Measurements from ENCODE around the gene CEP95. TPM values are rescaled to one million over a fixed set of nuclear protein-coding genes. Genes with fewer than 3 reads are reported as not detected.
A peak's percentile ranks its signal among the peaks of the same experiment; 100 is the strongest.

The CEP95 gene
- total and polyA plus RNA-seq, 8 donors = 15.7 to 115 (median 53.6) TPM

GRCh38 chr17:64532409-64532808 is 25.6 kb downstream of the CEP95 start:
- 89 to 93% (median 93%) methylated on average over 5 of the region's 5 CpGs for WGBS, 5 donors
- Histone ChIP-seq H3K9me3 (no peaks in the 10 kb centered on the region), H3K27me3 (no peaks in the 10 kb centered on the region), H3K4me3 (no peak overlapping the region), H3K4me1 (no peaks in the 10 kb centered on the region), H3K36me3 (peaks cover 83 to 100% (median 100%) of the 10 kb centered on the region in 4 donors), H3K27ac (no peak overlapping the region)
- DNase-seq = no peak
- TF ChIP-seq POLR2AphosphoS5 (IDR thresholded peaks at IDR 0.05) (no peak), EP300 (IDR thresholded peaks at IDR 0.05) (no peak), CTCF (IDR thresholded peaks at IDR 0.05) (no peak), POLR2A (IDR thresholded peaks at IDR 0.05) (no peak)
- intact Hi-C loops (cut with DNase I; ENCODE audit: low total_unique reads) = no loop called here

GRCh38 chr17:64533784-64534183 is 27.0 kb downstream of the CEP95 start:
- no peak for DNase-seq
- Histone ChIP-seq H3K9me3 (no peaks in the 10 kb centered on the region), H3K27me3 (no peaks in the 10 kb centered on the region), H3K36me3 (peaks cover 80 to 100% (median 100%) of the 10 kb centered on the region in 4 donors), H3K27ac (no peak overlapping the region), H3K4me1 (no peaks in the 10 kb centered on the region), H3K4me3 (no peak overlapping the region)
- WGBS, 5 donors = 80 to 91% (median 87%) methylated on average over 2 of the region's 2 CpGs
- intact Hi-C loops (cut with DNase I; ENCODE audit: low total_unique reads) = no loop called here
- TF ChIP-seq CTCF (IDR thresholded peaks at IDR 0.05) (no peak), POLR2AphosphoS5 (IDR thresholded peaks at IDR 0.05) (no peak), POLR2A (IDR thresholded peaks at IDR 0.05) (no peak), EP300 (IDR thresholded peaks at IDR 0.05) (no peak)

- peak in 1 of 2 donors; percentile 10 for DNase-seq
These were observed 27.4 kb downstream of the CEP95 start for GRCh38 chr17:64534187-64534586.

GRCh38 chr17:64535357-64535756 is 28.6 kb downstream of the CEP95 start:
- Histone ChIP-seq H3K27me3 (no peaks in the 10 kb centered on the region), H3K27ac (no peak overlapping the region), H3K4me3 (no peak overlapping the region), H3K4me1 (peaks cover 0 to 3% (median 0%) of the 10 kb centered on the region in 4 donors), H3K36me3 (peaks cover 73 to 99% (median 95%) of the 10 kb centered on the region in 4 donors), H3K9me3 (no peaks in the 10 kb centered on the region)
- TF ChIP-seq EP300 (IDR thresholded peaks at IDR 0.05) (no peak), POLR2AphosphoS5 (IDR thresholded peaks at IDR 0.05) (no peak), POLR2A (IDR thresholded peaks at IDR 0.05) (no peak), CTCF (IDR thresholded peaks at IDR 0.05) (no peak)
- 71 to 81% (median 77%) methylated on average over 6 of the region's 6 CpGs for WGBS, 5 donors
- no peak for DNase-seq
- intact Hi-C loops (cut with DNase I; ENCODE audit: low total_unique reads) = no loop called here

More at GRCh38 chr17:64534187-64534586, 27.4 kb downstream of the CEP95 start:
- Histone ChIP-seq H3K4me1 (no peaks in the 10 kb centered on the region), H3K27me3 (no peaks in the 10 kb centered on the region), H3K27ac (no peak overlapping the region), H3K9me3 (no peaks in the 10 kb centered on the region), H3K4me3 (no peak overlapping the region), H3K36me3 (peaks cover 75 to 100% (median 99%) of the 10 kb centered on the region in 4 donors)
- TF ChIP-seq CTCF (IDR thresholded peaks at IDR 0.05) (no peak), POLR2A (IDR thresholded peaks at IDR 0.05) (no peak), POLR2AphosphoS5 (IDR thresholded peaks at IDR 0.05) (no peak), EP300 (IDR thresholded peaks at IDR 0.05) (no peak)
- WGBS, 5 donors = 80 to 89% (median 88%) methylated on average over 3 of the region's 3 CpGs
- intact Hi-C loops (cut with DNase I; ENCODE audit: low total_unique reads) = no loop called here

Data from stomach (tissue), 9 donors.